Spinal cord (tissue), 10 donors: ENCODE data around the gene ABL1. TPM values are rescaled to one million over a fixed set of nuclear protein-coding genes. Genes with fewer than 3 reads are reported as not detected.
A peak's percentile ranks its signal among the peaks of the same experiment; 100 is the strongest.

Source experiments
- DNase-seq, 6 donors: peaks; one replicate each; pipeline versions ENCODE4 v3.0.0 to v3.0.0-alpha.2; 2013 to 2015; ENCODE audit warnings: low spot score in 6 of 6, low read depth in 4 of 6
- H3K27ac ChIP-seq: one replicate; pipeline ENCODE4 v1.5.1; 2013; ENCODE audit warnings: low read depth, low read length, control low read depth
- H3K27me3 ChIP-seq: one replicate; pipeline ENCODE4 v1.6.1; 2013; ENCODE audit warnings: low read length; ENCODE audit not compliant: control insufficient read depth, insufficient read depth
- H3K36me3 ChIP-seq: one replicate; pipeline ENCODE4 v1.6.1; 2013; ENCODE audit warnings: low read length; ENCODE audit not compliant: control insufficient read depth, insufficient read depth
- H3K4me1 ChIP-seq: one replicate; pipeline ENCODE4 v1.6.1; 2013; ENCODE audit warnings: low read length; ENCODE audit not compliant: control insufficient read depth, insufficient read depth
- H3K4me3 ChIP-seq: one replicate; pipeline ENCODE4 v1.5.1; 2013; ENCODE audit warnings: low read depth, low read length, control low read depth
- H3K9me3 ChIP-seq: one replicate; pipeline ENCODE4 v1.6.1; 2013; ENCODE audit warnings: low read length; ENCODE audit not compliant: control insufficient read depth, insufficient read depth
- WGBS: methylation state at CpG from one replicate; pipeline ENCODE4 v1.1.5; 2013; ENCODE audit warnings: missing lambda C conversion rate; ENCODE audit not compliant: insufficient coverage; 5-methylcytosine and 5-hydroxymethylcytosine counted together
- polyA plus RNA-seq, 2 donors: library from polyadenylated mRNA; unstranded; fragments of 120-200 nt; gene quantifications; one replicate each; pipeline ENCODE4 v1.2.1, GENCODE V29; 2013; ENCODE audit not compliant: insufficient read length in 2 of 2
- total RNA-seq, 2 donors: library from RNA; depleted of rRNA in 1 of 2; stranded (reverse); fragments of 120-200 nt in 1 of 2; fragments of >200 nt in 1 of 2; gene quantifications; one replicate each; pipeline versions ENCODE4 v1.2.3 to v1.2.4, GENCODE V29; 2013 to 2014
- donor health status: healthy.

ABL1 gene
- total and polyA plus RNA-seq, 4 donors, result 36.6 to 72.7 (median 63.6) TPM

- Histone ChIP-seq H3K36me3 (peaks cover 3% of the 10 kb centered on the region), H3K4me3 (no peak overlapping the region), H3K4me1 (peaks cover 55% of the 10 kb centered on the region), H3K9me3 (no peaks in the 10 kb centered on the region), H3K27me3 (peaks cover 39% of the 10 kb centered on the region), H3K27ac (no peak overlapping the region)
- DNase-seq, result no peak
- WGBS, result 83% methylated on average over 11 of the region's 16 CpGs
Observed at GRCh38 chr9:130934702-130935647, 99.9 kb downstream of the ABL1 start.

- DNase-seq, result no peak
- Histone ChIP-seq H3K4me3 (no peak overlapping the region), H3K4me1 (peaks cover 63% of the 10 kb centered on the region), H3K36me3 (peaks cover 3% of the 10 kb centered on the region), H3K9me3 (no peaks in the 10 kb centered on the region), H3K27me3 (peaks cover 47% of the 10 kb centered on the region), H3K27ac (no peak overlapping the region)
- WGBS, result 89% methylated on average over 10 of the region's 13 CpGs
Observed at GRCh38 chr9:130935648-130936271, 100.7 kb downstream of the ABL1 start.

- Histone ChIP-seq H3K27me3 (peaks cover 53% of the 10 kb centered on the region), H3K4me3 (no peak overlapping the region), H3K36me3 (peaks cover 3% of the 10 kb centered on the region), H3K27ac (no peak overlapping the region), H3K9me3 (no peaks in the 10 kb centered on the region), H3K4me1 (peaks cover 70% of the 10 kb centered on the region)
- WGBS, result 29% methylated on average over 12 of the region's 12 CpGs
- peak in 2 of 6 donors; percentile 13 to 51 for DNase-seq
Observed at GRCh38 chr9:130936285-130937117, 101.4 kb downstream of the ABL1 start.

Other genes with a start within 250 kb of the ABL1 start
- 1 to 10 TPM in 1 of 2 donors, under 1 TPM in 1; 0.11 to 2.4 TPM for gene PRDM12, start 170.7 kb upstream of the ABL1 start, total RNA-seq
- under 1 TPM; 0.60 to 0.78 TPM for gene PRDM12, start 170.7 kb upstream of the ABL1 start, polyA plus RNA-seq
- 10 to 100 TPM; 26.7 to 33.3 TPM for gene EXOSC2, start 141.5 kb upstream of the ABL1 start, total RNA-seq
- 10 to 100 TPM; 31.5 to 46.1 TPM for gene EXOSC2, start 141.5 kb upstream of the ABL1 start, polyA plus RNA-seq
- not detected for gene QRFP, start 61.6 kb downstream of the ABL1 start, total RNA-seq
- gene QRFP, start 61.6 kb downstream of the ABL1 start, polyA plus RNA-seq, result under 1 TPM; 0.51 to 0.54 TPM
- gene FIBCD1, start 104.0 kb downstream of the ABL1 start, total RNA-seq, result 1 to 10 TPM; 1.2 to 1.4 TPM
- gene FIBCD1, start 104.0 kb downstream of the ABL1 start, polyA plus RNA-seq, result 1 to 10 TPM; 8.1 to 8.2 TPM
- 10 to 100 TPM; 14.4 to 24.1 TPM for gene LAMC3, start 173.9 kb downstream of the ABL1 start, total RNA-seq
- 10 to 100 TPM; 17.3 to 18.2 TPM for gene LAMC3, start 173.9 kb downstream of the ABL1 start, polyA plus RNA-seq